Stomach (tissue), 4 donors: ENCODE measurements around the gene PPIL6.

Experiments used
- POLR2A ChIP-seq, 4 donors: fragments of 450-650 bp; IDR thresholded peaks; one replicate each; pipeline ENCODE4 v1.6.1; 2016; ENCODE audit warnings: antibody characterized with exemption in 4 of 4, control low read depth in 2 of 4, mild to moderate bottlenecking in 1 of 4, moderate library complexity in 1 of 4
- TF ChIP-seq, protein P1 (sequence below), 7 experiments: fragments of 450-650 bp in 4 of 7; fragments of 200-600 bp in 3 of 7; sonication (generic) in 3 of 7; IDR thresholded peaks; one replicate each; pipeline ENCODE4 v1.5.1; 2016 to 2019; ENCODE audit warnings: antibody characterized with exemption in 7 of 7, control low read depth in 2 of 7, mild to moderate bottlenecking in 1 of 7

DNA sequence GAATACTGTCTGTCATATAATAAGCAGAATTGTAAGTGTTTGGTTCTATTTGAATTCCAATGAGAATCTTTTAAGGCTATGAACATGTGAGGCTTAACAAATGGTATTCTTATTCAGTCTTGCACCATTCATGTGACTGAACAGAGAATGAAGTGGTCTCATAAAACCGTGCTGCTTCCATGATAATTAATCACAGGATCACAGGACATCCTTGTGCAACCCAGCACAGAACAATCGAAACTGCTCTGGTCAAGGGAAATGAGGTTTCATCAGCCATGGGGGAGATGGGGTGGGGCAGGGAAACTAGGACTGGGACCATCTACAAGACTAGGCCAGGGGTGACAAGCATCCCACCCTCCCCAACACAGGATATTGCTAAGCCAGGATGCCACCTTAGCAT, 6.0 kb downstream of the PPIL6 start:
- TF ChIP-seq, protein P1, sequence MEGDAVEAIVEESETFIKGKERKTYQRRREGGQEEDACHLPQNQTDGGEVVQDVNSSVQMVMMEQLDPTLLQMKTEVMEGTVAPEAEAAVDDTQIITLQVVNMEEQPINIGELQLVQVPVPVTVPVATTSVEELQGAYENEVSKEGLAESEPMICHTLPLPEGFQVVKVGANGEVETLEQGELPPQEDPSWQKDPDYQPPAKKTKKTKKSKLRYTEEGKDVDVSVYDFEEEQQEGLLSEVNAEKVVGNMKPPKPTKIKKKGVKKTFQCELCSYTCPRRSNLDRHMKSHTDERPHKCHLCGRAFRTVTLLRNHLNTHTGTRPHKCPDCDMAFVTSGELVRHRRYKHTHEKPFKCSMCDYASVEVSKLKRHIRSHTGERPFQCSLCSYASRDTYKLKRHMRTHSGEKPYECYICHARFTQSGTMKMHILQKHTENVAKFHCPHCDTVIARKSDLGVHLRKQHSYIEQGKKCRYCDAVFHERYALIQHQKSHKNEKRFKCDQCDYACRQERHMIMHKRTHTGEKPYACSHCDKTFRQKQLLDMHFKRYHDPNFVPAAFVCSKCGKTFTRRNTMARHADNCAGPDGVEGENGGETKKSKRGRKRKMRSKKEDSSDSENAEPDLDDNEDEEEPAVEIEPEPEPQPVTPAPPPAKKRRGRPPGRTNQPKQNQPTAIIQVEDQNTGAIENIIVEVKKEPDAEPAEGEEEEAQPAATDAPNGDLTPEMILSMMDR (IDR thresholded peaks at IDR 0.05) = no peak
- no peak for TF ChIP-seq POLR2A (IDR thresholded peaks at IDR 0.05)
